HG03442 (cell line): ENCODE data around the gene YDJC.
"Not testable (repeated sequence)": the region's sequence is repeated elsewhere in the genome, so short reads cannot be mapped to it uniquely, and the experiment has no call there.

Experiments used
- ATAC-seq: cut with Tn5 transposase; IDR thresholded peaks from one replicate; pipeline ENCODE4 v1.9.1; 2021; ENCODE audit warnings: mild to moderate bottlenecking, moderate library complexity; ENCODE audit not compliant: unreplicated experiment

Gene YDJC

DNA sequence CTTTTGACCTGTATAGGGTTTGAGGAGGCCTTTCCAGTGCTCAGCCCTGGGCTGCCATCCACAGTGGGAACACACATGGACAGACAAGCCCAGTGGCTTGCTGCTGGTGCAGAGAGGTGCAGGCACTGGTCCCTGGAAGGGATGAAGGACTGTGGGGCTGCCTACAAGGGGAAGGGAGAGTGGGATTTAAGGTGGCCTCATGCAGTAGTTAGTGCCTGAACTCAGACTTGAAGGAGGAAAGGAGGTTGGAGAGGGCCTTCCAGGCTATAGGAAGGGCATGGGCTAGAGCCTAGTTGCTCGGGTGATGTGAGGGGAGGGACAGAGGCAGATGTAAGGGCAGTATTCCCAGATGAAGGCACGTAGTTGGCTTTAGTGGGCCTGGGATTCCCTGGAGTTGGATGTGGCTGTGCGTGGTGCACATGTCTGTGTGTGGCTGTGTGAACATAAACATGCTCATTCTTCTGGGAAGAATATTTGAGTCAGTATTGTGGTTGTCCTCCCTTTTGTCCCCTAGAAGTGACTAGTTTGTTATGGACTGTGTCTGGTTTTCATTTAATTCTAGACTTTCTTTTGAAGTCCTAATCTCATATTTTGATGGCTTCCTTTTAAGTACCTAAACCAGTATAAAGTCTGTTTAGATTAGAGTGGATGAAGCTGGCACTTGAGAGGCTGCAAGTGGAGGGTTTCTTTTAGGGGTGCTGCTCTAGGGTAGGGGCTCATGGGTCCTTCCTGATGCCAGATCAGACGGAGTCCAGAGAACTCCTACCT lies 18.4 kb downstream of the YDJC start:
- no peak for ATAC-seq

DNA sequence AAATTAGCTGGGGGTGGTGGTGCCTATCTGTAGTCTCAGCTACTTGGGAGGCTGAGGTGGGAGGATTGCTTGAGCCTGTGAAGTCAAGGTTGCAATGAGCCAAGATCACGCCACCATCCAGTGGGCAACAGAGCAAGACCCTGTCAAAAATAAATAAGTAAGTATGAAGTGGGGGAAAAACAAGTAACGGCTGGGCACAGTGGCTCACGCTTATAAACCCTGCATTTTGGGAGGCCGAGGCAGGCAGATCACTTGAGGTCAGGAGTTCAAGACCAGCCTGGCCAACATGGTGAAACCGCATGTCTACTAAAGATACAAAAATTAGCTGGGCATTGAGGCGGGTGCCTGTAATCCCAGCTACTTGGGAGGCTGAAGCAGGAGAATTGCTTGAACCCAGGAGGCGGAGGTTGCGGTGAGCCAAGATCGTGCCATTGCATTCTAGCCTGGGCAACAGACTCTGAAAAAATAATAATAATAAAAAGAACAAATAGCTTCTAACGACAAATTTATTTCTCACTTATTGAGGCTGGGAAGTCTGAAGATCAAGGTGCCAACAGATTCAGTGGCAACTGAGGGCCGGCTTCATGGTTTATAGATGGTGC lies 20.2 kb downstream of the YDJC start:
- not testable (repeated sequence) for ATAC-seq

GRCh38 chr22:21606775-21607174 lies 23.0 kb downstream of the YDJC start:
- no peak for ATAC-seq

DNA sequence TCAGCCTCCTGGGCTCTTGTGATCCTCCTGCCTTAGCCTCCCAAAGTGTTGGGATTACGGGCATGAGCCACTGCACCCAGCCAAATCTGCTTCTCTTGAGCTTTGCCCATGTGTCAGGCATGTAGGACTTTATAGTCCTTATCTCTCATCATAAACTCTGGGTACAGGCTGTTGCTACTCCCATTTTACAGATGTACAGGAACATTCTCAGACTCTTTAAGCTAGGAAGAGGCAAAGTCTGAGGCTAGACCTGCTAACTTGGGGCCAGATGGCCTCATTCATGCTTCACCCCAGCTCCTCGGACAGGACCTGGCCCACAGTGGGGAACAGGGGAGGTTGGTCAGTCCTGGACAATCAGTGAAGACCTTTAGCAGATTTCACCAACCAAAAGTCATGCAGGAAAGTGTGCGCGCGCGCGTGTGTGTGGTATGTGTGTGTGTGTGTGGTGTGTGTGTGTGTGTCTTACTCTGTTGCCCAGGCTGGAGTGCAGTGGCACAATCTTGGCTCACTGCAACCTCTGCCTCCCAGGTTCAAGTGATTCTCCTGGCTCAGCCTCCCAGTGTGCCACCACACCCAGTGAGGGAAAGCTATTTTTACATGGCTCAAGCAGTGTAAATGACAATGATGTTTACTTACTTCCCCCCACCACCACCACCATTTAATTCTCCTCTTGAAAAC lies 23.8 kb downstream of the YDJC start:
- no peak for ATAC-seq

- no peak for ATAC-seq
These were observed 25.8 kb downstream of the YDJC start for GRCh38 chr22:21603973-21604372.

DNA sequence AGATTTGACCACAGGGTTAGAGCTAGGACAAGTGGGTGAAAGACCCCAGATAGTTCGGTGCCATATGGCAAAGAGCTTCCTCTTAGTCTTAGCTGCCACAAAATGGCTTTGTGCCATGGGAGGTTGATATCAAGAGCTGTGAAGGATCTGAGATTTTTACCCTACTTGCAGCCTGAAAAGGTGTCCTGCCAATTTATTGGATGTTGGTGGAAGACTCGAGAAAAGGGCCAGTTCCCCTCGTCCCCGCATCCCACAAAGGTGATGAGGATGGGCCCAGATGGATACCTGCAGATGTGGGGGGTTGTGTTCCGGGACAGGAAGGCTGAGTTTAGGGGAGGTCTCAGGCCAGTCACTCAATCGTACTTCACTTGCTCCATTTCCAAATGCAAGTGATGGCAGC lies 27.2 kb downstream of the YDJC start:
- ATAC-seq: no peak

DNA sequence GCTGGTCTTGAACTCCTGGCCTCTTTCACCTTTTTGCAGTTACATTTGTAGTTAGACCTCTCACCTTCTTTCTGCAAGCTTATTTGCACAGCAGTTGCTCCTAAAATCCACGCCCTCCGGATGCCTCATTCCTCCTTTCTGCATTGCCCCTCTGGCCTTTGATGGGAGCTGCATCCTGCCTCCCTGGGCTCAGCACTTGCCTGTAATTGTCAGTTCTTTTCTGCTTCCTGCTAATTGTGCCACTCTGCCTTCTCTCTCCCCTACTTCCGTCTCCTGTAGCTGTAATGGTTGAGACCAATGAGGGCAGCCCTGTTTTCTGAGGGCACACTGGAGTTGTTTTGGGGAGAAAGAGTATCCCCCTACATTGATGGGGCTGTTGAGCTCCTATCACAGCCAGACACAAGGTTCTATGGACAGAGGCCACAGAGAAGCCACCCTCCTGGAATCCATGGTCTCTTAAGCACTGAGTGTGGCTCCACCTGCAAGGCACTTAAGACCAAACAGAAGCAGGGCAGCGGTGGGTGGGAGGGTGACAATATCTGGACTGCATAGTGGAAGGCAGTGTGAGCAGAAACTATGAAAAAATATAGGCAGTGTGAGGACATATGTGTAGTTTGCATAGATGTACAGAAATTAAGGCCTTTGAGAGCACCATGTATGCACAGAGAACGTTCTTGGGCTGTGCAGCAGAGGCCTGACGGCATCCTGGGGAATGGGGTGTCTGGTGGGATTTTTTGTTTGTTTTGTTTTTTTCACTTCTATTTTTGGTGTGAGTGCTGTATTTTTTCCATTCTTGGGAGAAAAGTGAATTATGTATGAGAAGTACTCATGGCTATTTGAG lies 30.5 kb downstream of the YDJC start:
- ATAC-seq: no peak

- ATAC-seq: no peak
These were observed 31.5 kb downstream of the YDJC start for GRCh38 chr22:21598302-21598701.

- not testable (repeated sequence) for ATAC-seq
These were observed 33.3 kb downstream of the YDJC start for GRCh38 chr22:21596356-21597135.

GRCh38 chr22:21594865-21595452 lies 34.9 kb downstream of the YDJC start:
- no peak for ATAC-seq

GRCh38 chr22:21593406-21594232 lies 36.2 kb downstream of the YDJC start:
- no peak for ATAC-seq

DNA sequence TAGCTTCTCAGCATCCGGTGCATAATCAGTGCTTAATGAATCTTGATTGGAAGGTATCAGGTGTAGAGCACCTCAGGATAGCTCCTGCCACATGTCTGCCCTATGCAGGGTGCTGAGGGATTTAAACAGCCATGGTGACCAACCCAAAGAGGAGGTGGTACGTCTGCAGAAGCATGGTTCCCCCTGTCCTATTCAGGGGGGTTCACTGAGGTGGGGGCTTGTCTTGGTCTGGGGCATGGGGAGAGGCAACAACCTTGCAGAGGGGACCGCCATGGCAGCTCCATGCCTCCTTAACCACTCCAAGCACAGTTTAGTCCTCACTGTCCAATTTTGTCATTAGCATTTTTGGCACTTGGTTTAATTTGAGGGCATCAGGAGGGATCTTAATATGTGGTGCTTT lies 37.4 kb downstream of the YDJC start:
- no peak for ATAC-seq

DNA sequence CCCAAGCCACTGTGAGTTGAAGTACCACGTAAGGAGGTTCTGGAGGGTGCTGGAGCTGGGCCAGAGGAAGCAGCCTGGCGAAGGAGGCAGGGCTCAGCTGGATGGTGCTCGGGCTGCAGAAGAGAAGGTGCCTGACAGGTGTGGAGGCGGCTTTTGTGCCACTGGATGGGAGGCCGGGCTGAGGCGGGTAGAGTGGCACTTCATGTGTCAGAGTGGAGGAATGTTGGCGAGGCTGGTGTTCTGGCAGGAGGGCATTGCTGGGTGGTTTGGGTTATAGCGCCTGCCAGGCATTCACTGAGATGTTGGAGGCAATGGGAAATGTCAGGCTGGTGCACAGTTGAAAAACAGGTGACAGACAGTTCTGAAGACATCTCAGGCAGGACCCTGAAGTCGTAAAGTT lies 38.1 kb downstream of the YDJC start:
- ATAC-seq: no peak

DNA sequence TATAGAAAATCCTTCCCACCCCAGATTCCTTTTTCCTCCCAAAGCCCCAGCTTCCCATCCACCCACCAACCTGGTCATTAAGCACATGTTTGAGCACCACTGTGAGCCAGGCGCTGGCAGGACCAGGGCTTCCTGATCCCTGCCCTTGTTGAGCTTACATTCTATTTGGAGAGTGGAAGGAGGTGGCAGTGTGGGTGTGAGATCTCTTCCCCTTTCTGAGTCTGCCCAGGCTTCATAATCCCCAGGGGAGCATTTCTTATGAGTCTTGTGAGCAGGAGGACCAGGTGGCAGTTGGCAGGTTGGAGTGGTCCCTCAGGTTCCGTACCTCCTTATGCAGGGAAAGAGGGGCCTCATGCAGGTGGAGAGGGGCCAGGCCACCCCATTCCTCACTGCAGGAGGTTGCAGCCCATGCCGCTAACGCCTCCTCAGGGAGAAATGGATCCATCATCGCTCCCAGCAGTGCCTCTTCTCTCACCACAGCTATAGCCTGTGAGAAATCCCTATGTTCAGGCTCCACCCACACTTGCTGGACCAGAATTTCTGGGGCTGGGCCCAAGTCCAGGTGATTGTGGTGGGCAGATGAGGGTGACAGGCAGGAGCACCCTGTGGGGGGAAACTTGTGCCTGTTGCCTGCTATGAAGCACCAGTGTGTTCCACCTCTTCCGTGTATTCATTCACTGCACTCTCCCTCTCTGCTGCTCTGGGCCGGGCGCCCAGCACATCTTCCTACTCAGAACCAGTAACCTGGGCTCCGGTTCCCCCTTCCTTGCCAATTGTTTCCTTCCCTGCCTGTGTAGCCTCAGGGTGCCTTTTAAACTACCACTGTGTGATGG lies 38.8 kb downstream of the YDJC start:
- no peak for ATAC-seq

DNA sequence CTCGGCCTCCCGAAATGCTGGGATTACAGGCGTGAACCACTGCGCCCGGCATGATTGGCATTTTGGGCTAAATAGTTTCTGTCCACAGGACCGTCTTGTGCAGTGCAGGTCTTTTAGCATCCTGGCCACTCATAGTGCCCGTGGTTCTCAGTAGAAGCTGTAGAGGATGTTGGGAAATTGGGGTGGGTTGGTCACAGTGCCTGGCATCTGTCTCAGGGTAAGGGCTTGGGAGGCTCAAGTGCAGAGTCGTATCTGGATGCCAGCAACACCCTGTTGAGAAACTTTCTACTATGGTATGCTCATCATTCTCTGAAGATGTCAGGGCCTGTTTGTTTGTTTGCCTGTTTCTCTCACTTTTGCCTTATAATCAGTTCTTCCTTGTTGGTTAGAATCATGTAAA lies 40.4 kb downstream of the YDJC start:
- no peak for ATAC-seq

DNA sequence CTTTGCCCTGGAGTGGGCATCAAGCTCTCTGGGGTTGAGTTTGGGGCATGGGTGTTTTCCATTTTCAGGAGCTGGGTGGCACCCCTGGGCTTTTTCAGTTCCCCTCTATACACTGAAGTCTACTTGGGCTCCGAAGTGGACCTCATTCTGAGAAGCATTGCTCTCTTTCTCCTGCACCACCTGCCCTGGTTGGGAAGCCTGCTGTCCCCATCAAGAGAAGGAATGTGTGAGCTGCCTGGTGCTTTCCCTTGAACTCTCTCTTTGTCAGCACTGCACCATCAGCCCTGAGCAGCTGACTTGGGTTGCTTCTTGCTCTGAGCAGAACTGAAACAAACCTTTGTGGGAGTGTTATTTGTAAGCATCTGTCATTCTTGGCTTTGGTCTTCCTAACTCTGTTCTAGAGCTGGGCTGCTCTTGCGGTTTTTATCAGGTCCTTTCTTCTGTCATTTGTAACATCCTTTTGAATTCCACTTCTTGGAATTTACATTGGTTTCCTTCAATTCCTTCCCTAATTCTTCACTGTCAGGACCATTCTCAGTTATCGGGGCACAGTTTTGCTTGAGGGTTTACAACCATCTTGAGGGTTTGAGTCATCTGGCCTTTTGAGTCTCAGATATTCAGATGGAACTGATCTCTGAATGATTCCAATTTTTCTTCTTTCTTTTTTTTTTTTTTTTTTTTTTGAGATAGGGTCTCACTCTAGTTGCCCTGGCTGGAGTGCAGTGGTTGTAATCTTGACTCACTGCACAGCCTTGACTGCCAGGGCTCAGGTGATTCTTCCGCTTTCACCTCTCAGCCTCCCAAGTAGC lies 41.8 kb downstream of the YDJC start:
- ATAC-seq: peak; percentile 80

- no peak for ATAC-seq
These were observed 44.4 kb downstream of the YDJC start for GRCh38 chr22:21585389-21585788.
